Renal cortex interstitium (tissue), 11 donors: ENCODE measurements around the gene SLC22A3. TPM values are rescaled to one million over a fixed set of nuclear protein-coding genes. Genes with fewer than 3 reads are reported as not detected.
A peak's percentile ranks its signal among the peaks of the same experiment; 100 is the strongest.

Source experiments
- DNase-seq, 11 donors: peaks; one replicate each; pipeline ENCODE4 v3.0.0-alpha.2; 2013; ENCODE audit warnings: low read depth in 9 of 11, low spot score in 4 of 11; ENCODE audit errors: extremely low read depth in 1 of 11
- polyA plus RNA-seq, 3 donors: library from polyadenylated mRNA; unstranded; fragments of 120-200 nt; gene quantifications; one replicate each; pipeline ENCODE4 v1.2.1, GENCODE V29; 2013; ENCODE audit not compliant: insufficient read length in 3 of 3

The SLC22A3 gene
- polyA plus RNA-seq, 3 donors = 4.6 to 7.5 (median 5.5) TPM

DNA sequence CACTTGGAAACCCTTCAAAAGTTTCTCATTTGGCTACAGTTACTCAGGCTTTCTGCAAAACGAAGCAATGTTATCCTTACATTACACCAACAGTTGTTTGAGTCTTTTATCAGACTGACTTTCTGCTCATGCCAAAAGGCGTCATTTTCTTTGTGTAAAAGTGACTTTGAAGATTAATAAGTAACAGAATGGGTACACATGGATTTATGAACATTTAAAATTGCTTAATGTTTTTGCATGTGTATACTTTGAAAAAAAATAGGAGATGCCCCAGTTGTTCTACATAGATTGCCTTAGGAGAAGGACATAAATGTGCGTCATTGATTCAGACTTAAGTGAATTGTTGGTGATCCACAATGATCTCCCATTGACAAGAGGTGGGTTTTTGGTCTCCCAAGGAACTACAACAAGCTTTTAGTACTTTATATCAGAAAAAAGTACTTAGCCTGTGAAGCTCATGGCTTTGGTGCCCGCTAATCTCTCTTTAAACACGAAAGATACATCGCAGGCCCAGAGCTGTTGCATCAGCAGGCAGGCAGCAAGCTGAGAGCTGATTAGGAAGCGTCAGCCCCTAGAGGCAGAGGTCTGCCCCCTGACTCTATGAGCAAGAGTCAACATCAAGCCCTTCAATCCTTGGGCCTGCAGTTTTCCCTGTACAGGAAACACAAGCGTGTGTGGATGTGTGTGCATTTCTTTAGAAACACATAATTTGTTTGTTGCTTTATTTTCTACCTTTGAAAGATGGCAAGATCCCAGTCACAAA lies 45.9 kb downstream of the SLC22A3 start:
- no peak for DNase-seq

DNA sequence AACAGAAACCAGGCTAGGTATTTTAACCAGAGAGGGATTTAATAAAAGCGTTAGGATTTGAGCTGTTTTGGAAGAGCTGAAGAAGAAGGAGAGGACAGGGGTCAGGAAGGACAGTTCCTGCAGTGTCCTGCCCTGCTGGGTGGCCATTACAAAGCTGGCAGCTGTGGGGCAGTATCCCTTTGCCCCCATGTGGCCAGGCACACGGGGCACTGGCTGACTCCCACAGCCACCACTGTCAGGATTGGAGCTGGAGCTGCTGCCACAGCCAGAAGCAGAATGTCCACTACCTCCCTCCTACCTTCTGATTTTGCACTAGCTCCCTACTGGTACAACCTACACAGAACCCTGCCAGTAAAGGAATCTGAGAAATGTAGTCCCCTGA lies 46.5 kb downstream of the SLC22A3 start:
- DNase-seq = no peak

DNA sequence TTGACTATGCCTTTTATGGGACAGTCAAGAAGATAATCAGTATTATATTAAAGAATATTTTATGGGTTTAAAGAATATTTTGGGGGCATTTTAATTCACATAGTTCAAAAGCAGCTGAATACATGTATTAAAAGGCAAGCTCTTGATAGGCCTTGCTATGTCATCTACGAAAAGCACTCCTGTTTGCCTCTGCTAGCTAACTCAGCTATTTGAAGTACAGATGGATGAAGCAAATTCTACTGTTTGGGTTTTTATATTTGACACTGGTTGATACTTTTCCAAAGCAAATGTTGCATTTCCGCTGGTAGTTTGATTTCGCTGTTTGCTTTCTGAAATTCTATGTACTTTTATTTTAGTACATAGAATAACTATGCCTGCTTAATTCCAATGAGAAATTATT lies 47.0 kb downstream of the SLC22A3 start:
- DNase-seq = no peak

DNA sequence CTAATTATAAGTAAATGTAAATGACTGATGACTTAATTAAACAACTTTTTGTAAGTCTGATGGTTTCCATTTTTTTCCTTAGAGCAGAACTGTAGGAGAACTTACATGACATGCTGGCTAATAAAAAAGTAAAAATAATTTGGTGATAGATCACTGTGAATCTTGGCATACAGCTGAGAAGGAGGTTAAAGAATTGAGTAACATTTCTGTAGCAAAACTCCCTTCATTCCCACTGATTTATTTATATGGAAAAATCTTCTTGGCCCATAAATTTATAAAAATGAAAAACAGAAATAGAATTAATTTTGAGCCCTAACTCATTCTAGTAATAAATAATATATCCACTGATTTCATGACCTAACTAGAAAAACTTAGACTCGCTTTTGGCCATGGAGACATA lies 48.1 kb downstream of the SLC22A3 start:
- DNase-seq = no peak

DNA sequence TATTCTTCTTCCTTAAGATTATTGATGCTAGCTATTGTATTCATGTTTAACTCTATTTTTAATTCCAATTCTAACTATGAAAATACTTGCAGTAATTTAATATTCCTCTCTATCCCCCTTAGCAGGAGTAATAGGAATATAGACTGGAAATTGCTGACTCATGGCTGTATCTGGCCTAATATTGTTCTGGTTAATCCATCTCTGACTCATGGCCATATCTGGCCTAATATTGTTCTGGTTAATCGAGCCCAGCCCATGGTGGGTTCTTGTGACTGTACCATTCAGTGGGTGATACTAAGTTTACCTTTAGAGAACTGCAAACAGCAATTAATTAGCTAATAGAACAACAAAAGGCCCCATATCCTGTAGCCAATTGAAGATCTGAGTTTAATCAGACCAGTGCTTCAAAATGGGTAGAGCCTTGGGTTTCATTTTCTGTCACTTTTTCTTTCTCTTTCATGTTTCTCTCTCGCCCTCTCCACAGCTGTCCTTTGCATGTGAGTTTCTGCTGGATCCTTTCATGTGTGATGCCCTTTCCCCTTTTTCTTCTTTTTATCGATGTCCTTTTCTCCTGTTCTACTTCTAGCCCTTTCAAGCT lies 50.6 kb downstream of the SLC22A3 start:
- DNase-seq = no peak

DNA sequence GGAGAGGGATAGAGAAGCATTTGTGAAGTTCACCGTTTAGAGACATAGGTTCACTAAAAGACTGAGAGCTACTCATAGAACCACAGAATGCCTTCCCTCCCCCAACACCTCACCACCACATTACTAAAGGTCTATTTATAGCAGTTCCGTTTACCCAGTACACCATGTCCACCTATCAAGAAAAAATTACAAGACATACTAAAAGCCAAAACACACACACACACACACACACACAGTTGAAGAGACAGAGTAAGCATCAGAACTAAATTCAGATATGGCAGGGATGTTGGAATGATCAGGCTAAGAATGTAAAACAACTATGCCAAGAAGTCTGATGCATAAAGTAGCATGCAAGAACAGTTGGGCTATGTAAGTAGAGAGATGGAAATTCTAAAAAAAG lies 52.3 kb downstream of the SLC22A3 start:
- DNase-seq = no peak

DNA sequence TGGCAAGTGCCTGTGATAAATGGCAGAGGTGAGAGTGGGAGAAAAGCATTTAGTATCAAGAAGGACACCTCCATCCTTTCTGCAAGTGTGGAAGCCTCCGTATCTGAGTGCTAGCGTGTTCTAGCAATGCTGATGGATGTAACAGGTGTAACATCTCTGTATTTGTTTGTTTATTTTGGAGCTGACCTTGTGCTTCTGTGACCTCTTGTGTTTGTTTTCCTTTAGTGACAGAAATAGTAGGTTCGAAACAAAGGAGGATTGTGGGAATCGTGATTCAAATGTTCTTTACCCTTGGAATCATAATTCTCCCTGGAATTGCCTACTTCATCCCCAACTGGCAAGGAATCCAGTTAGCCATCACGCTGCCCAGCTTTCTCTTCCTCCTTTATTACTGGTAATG lies 60.4 kb downstream of the SLC22A3 start:
- peak in 1 of 11 donors; percentile 3 for DNase-seq

DNA sequence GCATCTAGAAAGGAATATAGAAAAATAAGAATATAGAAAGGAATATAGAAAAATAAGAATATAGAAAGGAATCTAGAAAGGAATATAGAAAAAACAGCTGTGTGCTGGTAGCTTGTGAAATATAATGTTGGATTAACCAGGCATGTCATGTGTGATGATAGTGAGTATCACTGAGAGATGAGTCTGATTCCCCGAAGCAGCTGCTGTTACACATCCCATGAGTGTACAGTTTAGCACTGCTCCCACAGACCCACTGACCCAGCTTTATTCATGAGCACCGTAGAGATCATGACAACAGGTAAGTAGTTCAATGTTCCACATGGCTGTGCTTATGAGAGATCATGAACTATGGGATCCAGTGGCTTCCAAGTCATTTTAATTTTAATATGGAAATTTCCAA lies 64.8 kb downstream of the SLC22A3 start:
- no peak for DNase-seq

DNA sequence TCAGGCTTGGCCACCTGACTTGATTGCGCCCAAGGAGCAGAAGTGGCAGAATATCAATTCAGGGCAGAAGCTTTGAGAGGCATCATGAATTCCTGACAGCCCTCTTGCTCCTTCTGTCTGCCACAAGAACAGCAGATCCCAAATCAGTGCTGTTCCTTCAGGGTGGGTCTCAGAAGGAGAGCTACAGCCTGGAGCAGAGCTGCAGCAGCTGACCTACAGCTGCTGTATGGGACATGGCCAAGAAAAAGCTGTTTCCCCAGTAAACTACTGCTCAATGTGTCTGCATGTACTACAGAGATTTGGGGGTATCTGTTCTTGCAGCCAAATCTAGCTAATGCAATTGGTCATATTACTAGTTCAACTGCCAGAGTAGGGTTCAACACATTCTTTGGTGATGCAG lies 69.0 kb downstream of the SLC22A3 start:
- peak in 2 of 11 donors; percentile 9 to 24 for DNase-seq

DNA sequence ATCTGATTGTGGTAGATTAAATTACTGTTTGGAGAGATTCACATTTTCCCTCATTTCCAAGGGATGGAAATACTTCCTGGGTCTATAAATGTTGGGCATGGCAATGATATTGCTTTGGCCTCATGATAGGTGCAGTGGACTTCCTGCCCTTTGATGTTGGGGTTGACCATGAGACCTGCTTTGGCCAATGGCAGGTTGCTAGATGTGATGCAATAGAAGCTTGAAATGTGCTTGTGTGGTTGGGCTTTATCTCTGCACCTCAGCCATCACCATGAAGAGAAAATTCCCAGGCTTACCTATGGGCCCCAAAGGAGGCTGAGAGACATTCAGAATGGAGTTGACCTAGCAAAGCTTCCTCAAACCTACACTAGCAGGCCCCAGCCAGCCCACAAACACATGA lies 69.4 kb downstream of the SLC22A3 start:
- DNase-seq = no peak

DNA sequence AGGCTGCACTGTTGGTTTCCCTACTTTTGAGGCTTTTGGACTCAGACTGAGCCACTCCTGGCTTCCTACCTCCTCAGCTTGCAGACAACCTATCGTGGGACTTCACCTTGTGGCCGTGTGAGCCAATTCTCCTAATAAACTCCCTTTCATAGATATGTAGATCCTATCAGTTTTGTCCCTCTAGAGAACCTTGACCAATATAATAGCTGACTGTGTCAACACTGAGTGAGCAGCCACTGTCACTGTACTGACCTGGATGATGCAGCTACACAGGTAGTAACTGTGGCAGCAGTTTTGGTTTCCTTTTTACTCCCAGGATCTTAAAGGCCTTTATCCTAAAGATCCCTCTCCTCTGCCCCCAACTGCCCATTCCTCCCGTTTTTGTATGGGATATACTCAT lies 70.2 kb downstream of the SLC22A3 start:
- no peak for DNase-seq

DNA sequence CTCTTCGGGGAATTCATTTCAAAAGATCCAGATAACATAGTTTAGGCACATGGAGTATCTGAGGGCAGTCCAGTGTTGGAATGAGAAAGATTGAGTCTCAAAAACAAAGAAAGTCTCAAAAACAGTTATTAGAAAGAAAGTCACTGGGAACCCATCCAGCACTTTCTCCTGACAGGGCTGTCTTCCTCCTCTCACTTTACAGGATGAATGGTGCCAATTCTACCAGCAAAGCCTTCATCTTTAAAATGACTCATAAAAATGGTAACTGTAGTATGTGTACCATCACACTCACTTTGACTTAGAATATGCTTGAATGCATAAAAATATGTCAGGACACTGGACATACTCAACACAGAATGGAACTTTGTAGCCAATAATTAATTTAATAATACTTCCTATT lies 71.3 kb downstream of the SLC22A3 start:
- no peak for DNase-seq

DNA sequence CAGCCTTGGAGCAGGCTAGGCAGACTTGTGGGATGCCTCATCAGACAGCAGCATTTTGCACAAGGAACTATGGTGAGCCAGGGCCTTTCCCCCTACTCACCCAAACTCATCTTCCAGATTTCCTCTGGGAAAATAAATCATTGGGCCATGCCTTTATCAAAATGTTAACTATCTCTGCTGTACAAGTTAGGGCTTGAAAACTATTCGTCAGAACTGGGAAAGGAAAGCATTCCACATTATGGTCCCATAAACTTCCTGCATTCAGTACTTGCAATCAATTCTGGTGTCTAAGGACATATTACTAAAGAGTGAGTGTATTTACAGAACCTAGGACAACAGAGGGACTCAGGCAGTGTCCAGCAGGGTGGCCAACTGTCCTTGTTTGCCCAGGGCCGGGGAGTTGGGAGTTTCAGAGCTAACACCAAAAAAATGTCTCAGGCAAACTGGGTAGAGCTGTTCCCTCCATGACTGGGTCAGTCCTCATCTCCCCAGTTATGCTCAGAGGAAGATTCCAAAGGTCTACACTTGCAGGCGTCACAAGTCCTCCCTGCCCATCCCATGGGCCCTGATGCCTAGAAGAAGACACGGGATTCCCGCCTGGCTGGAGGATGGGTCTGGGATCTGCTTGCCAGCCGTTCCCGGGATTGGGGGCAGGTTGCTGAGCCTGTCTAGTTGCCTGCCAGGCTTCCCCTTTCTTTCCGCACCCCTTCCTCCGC lies 72.2 kb downstream of the SLC22A3 start:
- no peak for DNase-seq

DNA sequence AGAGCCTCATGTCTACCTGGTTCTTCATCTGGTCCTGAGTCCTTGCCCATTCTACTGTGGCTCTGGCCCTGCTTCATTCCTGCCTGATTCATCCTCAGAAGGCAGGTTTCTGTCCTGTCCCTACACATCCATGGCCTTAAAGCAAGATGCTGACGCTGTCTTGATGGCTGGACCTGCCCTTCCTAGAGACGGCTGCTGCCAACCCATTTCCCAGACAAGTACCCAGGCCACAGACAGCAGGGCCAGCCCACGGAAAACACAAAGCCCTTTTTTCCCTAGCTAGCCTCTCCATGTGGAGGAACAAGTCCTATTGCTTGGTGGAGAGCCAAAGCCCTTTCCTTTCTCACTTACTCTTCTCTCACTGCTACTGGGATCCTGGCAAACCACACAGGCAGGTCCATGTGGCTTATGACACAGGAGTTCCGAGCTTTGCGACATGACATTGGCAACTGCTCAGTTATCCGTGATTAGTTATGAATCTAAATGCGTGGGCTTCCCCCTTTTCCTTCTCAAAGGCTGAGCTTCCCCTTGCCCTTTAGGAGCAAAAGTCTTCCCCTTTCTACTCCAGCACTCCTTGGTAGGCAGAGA lies 72.9 kb downstream of the SLC22A3 start:
- DNase-seq = no peak

DNA sequence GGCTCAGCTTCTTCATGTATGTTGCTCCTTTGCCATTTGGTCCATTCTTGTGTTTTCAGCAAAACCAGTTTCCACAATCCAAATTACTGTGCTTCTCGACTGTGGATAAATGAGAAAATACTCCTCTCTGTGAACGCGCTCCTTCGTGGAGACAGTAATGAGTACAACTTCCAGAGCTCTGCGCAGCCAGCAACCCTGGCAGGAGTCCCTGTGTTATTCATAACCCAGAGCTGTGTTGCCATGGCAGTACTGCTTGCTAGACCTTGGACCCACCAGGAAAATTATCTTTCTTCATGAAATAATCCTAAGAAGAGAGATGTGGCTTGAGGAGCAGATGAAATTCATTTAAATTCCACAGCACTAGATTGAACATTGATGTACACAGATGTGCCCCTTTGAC lies 73.7 kb downstream of the SLC22A3 start:
- no peak for DNase-seq

DNA sequence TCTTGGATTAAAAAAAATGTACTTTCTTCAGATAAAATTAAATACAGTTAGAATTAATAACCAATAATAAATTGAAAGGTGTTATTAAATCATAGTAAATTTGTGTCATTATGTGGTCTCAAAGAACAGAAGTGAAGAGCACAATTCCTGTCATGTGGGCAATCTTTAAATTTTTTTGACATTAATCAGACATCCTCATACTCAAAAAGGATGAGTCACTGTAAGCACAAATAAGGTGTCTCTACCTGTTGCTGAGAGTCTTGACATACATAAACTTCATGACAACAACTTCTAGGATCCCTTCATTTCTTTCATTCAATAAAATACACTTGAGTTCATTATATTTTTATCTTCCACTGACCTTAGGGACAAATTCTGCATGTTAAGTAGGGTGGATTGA lies 76.1 kb downstream of the SLC22A3 start:
- no peak for DNase-seq

DNA sequence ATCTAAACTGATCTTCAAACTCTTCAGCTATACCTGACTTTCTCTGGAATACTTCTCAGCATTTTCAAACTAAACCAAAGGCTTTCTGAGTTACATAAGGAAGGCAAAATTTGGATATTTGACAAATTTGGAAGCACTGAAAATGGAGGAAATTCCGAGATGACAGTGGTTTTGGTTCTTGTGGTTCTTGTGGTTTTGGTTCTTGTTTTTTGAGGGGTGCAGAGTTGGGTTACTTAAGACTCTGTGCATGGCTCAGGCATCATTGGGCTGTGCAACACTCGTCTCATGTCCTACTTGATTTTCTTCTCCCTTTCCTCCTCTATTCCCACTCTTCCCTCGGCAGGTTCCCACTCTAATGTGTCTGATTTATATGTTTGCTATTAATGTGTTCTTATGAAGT lies 78.0 kb downstream of the SLC22A3 start:
- DNase-seq = no peak

DNA sequence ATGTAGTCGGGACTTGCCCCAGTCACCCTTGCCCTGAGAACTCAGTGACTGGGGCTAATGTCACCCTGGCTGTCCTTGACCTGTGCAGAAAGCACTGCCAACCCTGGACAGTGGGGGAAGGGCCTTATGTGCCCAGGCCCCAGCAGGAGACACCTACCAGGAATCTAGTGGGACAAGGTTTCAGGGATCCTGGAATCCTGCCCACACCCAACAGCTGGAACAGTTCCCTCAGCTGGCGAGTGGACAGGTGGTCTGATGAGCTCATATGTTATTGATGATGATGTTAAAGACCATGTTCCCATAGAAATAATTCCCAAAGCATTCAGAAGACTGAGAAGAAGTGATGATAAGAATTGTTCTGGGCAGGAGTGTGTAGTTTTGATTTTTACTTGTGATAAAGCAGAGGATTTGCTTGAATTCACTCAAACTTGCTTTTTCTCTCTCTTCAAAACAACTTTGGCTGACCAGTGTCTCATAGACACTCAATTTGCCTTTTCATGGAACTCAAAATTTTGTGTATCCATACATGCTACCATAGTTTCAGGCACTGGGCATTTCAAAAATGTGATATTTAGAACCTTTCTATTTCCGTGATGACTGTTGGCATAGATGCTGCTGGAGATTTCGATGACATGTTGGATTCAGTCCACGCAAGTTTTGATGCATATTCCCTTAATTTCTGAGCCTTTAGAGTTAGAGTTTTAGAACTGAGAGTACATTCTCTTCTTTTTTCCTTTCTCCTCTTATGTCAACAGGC lies 79.3 kb downstream of the SLC22A3 start:
- no peak for DNase-seq

DNA sequence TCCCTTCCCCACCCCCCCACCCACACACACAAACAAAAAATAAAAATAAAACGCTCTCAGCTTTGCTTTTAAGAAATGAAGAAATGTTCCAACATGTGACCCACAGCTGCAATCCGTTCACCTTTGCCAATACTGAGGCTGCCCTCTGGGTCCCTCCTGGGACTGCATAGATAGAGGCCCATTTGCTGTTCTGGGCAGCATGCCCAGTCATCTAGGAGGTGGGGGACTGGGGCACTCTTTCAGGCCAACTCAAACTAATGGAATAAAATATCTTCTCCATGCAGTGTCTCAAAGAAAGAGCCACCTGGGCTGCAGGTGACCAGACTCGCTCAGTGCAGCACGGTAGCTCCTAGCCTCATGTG lies 79.9 kb downstream of the SLC22A3 start:
- no peak for DNase-seq
